HEK293T (cell line): ENCODE results near the gene URAD.

Experiments used
- BHLHE40 ChIP-seq: fragments of 450-650 bp; IDR thresholded peaks from 2 replicates; pipeline ENCODE4 v1.6.1; 2016; ENCODE audit warnings: mild to moderate bottlenecking, moderate library complexity, borderline replicate concordance
- CTBP1 ChIP-seq: fragments of 450-650 bp; IDR thresholded peaks from 2 replicates; pipeline ENCODE4 v1.6.1; 2016; ENCODE audit warnings: borderline replicate concordance
- ELF4 ChIP-seq: fragments of 450-650 bp; IDR thresholded peaks from 2 replicates; pipeline ENCODE4 v1.6.1; 2017; ENCODE audit warnings: antibody characterized with exemption
- FOXA1 ChIP-seq: fragments of 450-650 bp; IDR thresholded peaks from 2 replicates; pipeline ENCODE4 v1.6.1; 2016; ENCODE audit warnings: mild to moderate bottlenecking
- FOXK2 ChIP-seq: fragments of 450-650 bp; IDR thresholded peaks from 2 replicates; pipeline ENCODE4 v1.6.1; 2016; ENCODE audit warnings: mild to moderate bottlenecking
- FOXM1 ChIP-seq: fragments of 450-650 bp; IDR thresholded peaks from 2 replicates; pipeline ENCODE4 v1.6.1; 2017; ENCODE audit warnings: mild to moderate bottlenecking, borderline replicate concordance
- HDGF ChIP-seq: fragments of 450-650 bp; IDR thresholded peaks from 2 replicates; pipeline ENCODE4 v1.6.1; 2017; ENCODE audit warnings: antibody characterized with exemption, borderline replicate concordance
- LEF1 ChIP-seq: fragments of 450-650 bp; IDR thresholded peaks from 2 replicates; pipeline ENCODE4 v1.6.1; 2017; ENCODE audit warnings: mild to moderate bottlenecking, borderline replicate concordance
- PKNOX1 ChIP-seq: fragments of 450-650 bp; IDR thresholded peaks from 2 replicates; pipeline ENCODE4 v1.6.1; 2016
- SP1 ChIP-seq: fragments of 450-650 bp; IDR thresholded peaks from 2 replicates; pipeline ENCODE4 v1.6.1; 2017
- SUZ12 ChIP-seq: fragments of 450-650 bp; IDR thresholded peaks from 2 replicates; pipeline ENCODE4 v1.6.1; 2016; ENCODE audit warnings: mild to moderate bottlenecking
- TARDBP ChIP-seq: fragments of 450-650 bp; IDR thresholded peaks from 2 replicates; pipeline ENCODE4 v1.6.1; 2016
- ZNF384 ChIP-seq: fragments of 450-650 bp; IDR thresholded peaks from 2 replicates; pipeline ENCODE4 v1.6.1; 2016

DNA sequence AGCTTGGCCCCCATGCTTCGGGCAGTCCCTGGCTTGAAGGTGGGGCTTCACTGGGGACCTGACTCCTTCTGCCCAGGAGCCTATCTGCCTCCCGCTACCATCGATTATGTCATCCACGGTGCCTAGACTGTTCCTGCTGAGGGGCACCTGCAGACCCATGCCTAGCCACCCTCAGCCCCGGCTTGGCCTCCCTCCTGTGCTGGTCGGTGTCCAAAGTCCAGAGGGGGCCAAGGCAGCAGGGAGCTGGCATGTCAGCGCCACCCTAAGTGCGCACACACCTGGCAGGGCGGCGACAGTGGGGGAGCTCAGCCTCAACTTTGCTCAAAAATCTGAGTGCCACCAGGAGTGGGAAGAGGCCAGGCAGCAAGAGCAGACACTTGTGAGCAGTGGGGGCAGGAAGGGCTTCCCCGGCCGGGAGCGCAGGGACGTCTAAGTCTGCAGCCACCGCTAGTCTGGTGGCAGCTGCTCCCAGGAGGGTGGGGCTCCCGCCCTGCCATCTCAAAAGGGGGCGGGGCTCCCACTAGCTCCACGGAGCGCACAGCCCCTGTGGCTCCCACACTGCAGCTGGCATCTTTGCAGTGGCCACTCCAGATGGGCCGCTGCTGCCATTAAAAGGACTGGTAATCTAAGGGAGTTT lies 13.5 kb upstream of the URAD start:
- no peak for TF ChIP-seq ELF4
- TF ChIP-seq HDGF, result no peak
- no peak for TF ChIP-seq PKNOX1
- no peak for TF ChIP-seq FOXA1
- no peak for TF ChIP-seq SP1
- no peak for TF ChIP-seq FOXM1
- no peak for TF ChIP-seq BHLHE40
- no peak for TF ChIP-seq CTBP1
- TF ChIP-seq TARDBP, result no peak
- no peak for TF ChIP-seq FOXK2
- TF ChIP-seq LEF1, result no peak
- TF ChIP-seq SUZ12, result no peak
- no peak for TF ChIP-seq ZNF384
